Brain pericyte (primary cell): ENCODE data around the gene TICAM2.

ENCODE experiments used
- DNase-seq: peaks from one replicate; pipeline ENCODE4 v3.0.0-alpha.2; 2012; ENCODE audit warnings: low read depth, low spot score

The TICAM2 gene

DNA sequence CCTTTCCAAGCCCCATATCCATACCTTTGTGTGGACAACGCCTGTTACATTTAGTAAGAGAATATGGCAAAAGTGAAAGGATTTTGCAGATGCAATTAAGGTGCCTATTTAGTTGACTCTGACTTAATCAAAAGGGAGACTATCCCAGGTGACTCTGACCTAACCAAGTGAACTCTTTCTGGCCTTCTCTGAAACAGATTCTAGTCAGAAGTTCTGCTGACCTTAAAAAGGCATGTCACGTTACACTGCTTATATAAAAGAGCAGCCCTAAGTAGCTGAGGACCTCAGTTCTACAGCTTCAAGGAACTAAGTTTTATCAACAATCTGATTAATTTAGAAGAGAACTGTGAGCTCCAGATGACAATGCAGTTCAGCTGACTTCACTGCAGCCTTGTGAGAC, 5.7 kb upstream of the TICAM2 start:
- no peak for DNase-seq

DNA sequence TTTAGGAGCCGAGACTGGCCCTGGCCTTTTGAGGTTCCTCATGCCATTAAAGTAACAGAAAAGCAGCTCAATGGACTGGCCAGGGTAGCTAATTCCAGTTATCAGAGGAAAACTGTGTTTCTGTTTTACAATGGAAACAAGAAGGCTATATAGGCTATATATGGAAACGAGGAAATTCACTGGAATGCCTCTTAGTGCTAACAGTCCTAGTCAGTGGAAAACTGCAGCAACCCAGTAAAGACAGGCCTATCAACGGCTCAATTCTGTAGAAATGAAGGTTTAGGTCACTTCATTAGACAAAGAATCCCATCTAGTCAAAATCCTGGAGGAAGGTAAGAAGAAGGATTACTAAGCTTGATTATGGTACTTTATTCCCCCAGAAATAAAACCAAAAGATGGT, 3.2 kb upstream of the TICAM2 start:
- no peak for DNase-seq

DNA sequence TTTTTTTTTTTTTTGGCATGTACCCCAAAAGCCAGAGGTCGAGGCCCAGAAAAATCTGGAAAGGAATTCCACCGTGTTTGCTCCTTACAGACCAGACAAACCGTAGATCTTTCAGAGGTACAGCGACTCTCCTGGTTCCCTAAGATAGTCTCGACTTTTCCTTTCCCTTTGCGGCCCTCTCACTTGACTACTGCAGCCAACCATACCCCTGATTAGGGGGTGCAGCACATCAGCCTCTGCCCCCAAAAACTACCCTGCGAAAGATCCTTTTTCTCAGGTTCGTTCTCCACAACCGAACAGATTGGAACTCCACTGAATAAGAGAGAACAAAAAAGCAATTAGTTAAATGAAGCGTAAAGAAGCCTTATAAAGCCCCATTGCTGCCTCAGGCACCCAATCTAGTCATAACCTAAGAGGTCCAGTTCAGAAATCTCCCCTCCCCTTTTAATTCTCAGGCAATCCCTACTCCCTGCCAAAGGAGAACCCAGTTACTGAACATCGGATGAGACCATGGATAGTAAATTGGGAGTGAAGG, 379 bp upstream of the TICAM2 start:
- no peak for DNase-seq

DNA sequence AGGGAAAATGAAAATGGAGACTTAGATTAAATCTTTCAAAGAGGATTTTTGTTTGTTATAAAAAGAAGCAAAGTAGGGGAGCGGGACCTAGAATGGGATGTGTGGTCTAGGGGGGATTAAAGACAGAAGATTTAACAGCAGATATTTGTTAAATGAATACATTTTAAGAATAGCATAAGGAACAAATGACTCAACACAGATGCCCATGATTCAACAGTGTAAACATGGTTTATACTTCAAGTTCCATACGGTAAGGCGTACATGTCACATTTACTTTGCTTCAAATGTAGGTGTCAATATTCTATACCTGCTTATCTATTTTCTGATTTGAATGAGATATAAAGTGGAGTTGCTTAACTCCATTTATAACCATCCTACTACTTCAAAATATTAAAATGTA, 1.5 kb downstream of the TICAM2 start:
- DNase-seq = no peak

DNA sequence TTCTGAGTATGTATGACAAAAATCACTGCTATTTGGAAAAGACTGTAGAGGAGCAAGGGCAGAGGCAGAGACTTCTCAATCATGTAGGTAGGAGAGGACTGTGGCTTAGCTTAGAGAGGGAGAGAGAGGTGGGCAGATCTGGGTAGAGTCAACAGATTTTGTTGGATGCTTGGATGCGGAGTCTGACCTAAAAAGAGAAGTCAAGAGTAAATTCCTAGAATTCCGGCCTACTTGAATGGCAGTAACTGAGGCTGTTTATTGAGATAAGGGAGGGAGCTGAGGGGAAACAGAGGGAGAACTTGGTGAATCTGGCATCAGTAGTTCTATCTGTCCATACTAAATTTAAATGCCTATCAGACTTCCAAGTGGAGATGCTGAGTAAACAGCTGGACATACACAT, 2.4 kb downstream of the TICAM2 start:
- DNase-seq = no peak

DNA sequence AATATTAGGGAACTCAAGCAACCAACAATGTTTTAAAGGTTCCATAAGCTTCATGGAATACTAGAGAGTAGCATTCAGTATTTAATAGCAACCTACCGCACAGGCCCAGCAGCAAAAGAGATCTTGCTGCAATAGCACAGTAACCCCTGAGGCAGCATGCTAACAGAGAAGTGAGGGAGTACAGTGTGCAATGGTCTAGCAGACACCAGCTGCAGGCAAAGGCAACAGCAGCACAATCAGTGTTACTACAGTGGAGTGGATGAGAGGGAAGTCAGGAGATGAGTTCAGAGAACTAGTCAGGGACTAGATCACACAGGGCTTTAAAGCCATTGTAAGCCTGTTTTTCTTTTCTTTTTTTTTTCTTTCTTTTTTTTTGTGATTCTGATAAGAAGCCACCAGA, 2.8 kb downstream of the TICAM2 start:
- DNase-seq = no peak

DNA sequence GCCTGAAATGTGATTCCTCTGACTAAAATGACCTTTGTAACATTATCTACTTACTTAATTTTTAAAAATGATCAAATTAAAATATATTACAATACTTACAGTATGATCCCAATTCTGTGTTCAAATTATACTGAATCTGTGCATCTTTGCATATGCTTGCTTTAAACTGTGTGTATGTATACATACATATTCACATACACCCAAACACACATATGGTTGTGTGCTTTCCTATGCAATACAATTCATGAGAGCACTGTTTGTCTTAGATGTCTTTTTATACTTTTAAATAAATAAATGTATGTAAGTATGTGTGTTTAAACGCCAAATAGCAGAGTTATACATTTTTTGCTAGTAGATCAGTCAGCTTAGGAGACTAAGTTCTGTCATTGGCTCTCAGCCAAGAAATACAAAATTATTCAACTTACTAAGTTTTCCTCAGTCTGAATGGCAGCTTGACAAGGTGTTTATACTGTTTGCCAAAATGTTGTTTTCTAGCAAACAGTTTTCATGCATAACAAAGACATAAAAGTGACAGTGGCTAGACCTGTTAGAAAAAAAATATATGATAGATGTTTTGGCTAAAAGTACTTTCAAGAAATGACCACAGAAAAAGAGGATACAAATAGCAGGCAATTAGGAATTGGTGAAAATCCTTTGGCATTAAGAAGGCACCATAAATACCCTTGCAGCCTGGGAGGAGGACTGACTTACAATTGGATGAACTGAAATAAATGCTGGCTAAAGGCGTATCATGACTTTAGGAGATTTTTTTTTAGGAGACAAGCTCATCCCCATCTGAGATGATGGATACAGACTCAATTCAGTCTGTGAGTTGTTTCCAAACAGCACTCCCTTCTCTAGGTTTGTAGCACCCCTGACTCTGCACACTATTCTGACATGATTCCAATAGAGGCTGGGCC, 7.9 kb downstream of the TICAM2 start:
- DNase-seq = no peak

DNA sequence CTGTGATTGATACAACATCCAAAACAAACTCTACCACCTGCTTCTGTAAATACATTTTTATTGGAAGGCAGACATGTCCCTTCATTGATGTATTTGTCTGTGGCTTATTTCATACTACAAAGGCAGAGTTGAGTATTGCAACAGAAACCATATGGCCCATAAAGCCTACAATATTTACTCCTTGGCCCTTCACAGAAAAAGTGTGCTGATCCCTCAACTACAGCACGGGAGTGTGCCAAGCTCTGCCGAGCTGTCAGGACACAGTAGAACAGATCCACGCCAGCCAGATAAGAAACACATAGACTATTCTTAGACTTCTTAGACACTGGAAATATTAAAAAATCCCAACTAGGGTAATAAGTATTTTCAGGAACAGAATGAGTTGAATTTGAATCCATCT, 13.2 kb downstream of the TICAM2 start:
- no peak for DNase-seq

DNA sequence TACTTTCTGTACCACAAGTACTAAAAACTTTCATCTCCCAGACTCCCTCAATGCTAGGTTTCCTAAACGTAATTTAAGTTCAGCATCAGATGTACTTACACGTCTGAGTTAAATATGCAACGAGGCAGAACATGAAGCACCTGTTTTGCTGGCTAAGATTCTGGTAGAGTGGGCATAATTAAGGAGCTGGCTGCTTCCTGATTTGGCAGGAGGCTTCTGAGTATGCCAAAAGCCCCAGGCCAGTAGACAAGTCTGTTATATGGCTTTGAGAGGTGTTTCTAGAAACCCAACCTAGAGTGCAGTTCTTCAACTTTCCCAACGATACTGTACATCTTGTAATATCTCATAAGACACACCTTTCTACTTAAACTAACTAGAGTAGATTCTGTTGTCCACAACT, 13.6 kb downstream of the TICAM2 start:
- DNase-seq = no peak

DNA sequence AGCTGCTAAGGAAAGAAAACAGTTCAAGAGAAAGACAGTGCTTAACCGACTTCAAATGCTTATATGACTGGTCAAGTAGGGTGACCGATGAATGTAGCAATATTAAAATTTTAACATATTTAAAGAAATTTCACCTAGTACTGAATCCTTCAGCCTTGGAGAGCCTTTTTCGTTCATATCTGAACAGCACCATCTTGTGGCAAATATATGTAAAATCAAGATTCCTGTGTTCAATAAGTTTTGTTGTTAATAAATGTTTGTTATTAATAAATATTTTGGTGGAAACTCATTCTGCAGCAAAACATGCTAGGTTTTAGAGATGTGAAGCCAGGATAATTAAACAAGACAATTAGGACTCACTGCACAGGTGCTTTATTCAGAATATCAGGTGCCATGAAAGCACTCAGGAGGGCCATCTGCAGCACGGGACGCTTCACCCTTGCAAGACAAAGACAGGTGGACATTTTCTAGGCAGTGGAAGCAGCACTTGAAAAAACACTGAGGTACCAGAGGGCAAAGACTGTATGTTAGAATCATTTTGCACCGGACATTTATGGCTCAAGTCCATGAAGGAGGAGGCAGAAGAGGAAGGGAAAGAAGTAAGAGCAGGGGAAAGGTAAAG, 15.6 kb downstream of the TICAM2 start:
- DNase-seq = no peak

DNA sequence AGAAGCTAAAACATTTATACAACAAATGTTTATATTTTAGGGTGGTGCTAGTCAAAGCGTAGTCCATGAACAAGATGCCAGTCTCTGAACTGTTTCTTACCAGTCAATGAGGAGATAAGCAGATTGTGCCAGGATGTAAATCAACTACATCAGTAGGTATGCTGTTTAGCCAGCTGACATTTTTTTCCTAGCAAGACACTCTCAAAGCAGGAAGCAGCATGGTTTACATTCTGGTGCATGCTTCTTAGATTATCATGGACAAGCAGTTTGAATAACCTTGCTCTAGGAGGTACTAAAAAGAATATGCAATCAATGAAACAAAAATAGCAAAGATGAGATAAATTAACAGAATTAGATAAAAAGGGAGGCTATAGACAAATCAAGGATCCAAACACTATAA, 17.0 kb downstream of the TICAM2 start:
- no peak for DNase-seq

DNA sequence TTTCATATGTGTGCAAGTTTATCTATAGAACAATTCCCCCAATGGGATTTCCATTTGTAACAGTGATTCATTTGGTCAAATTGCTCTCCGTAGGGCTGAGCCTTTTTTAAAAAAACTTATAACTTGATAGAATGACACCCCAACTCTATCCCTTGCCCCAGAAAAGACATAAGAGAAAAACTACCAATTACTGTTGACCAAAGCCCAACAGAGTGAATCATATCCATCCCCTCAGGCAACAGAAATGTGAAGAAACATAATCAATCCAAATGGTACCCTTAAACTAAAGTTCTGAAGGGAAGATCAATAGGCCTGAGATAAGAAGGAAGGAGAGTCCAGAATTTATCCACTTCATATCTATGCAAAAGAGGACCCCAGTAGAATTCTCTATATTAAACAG, 17.8 kb downstream of the TICAM2 start:
- DNase-seq = no peak

DNA sequence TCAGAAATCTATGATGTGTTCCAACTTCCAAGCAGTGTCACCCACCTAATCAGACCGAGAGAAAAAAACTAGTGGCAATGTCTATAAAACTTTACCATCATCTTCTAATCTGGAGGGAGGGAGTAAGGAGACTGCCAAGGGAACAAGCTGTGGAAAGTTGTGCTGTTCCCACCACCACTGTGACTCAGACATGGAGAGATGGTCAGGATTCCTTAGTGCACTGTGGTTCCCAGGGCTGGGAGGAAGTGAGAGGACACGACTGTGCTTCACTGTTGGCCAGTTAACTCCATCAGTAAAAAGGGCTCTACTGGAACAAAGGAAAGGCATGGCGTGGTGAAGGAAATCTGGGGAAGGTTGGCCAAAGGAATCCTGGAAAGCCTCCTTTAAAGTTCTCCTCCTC, 18.8 kb downstream of the TICAM2 start:
- no peak for DNase-seq

DNA sequence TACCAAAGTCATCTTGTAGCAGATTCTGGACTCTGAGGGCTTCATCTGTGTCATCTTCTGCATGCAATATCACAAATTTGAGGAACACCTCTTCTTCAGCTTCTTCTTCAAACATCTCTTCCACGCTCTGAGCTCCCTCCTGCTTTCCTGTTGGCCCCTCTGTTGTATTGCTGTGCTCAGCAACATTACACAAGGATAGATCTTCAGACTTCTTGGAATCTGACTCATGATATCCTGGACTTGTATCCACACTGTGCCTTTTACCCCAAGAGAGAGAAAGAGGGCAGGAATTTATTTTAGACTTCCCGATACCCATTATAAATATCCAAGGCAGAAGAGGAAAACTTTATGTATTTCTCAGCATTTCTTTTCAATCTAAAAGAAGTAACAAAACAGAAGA, 21.3 kb downstream of the TICAM2 start:
- no peak for DNase-seq

DNA sequence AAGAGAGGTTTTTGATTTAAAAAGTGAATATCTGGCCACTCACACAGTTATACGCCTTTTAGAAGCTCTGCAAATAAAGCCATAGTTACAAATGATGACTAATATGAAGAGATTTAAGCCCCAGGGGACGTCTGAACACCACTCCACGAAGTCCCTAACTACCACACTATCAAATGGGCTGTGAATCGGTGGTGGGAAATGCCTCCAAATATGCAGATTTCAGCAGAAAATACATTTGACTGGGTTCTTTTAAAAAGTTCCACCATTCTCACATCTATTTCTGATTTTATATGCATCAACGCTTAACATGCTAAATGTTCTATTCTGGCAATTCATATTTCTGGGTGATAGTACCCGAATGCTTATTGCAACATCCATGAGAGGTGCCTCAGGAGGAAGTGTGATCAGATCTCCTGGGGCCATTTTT, 22.5 kb downstream of the TICAM2 start:
- DNase-seq = no peak

DNA sequence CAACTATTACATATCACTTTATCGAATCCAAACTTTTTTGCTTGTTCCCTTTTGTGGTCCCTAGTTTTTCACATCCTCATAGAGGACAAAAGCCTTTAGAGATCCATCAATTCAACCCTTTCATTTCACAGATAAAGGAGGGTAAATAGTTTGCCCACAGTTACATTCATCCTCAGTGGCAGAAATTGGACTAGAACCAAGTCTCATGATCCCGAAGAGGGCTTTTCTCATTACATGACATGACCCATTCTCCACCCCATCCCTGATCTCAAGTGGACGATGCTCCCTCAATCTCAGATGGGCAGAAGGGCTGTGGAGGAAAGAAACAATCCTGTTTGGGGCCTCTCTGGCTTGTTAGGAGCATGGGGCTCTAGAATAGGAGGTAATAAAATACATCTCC, 23.1 kb downstream of the TICAM2 start:
- no peak for DNase-seq

DNA sequence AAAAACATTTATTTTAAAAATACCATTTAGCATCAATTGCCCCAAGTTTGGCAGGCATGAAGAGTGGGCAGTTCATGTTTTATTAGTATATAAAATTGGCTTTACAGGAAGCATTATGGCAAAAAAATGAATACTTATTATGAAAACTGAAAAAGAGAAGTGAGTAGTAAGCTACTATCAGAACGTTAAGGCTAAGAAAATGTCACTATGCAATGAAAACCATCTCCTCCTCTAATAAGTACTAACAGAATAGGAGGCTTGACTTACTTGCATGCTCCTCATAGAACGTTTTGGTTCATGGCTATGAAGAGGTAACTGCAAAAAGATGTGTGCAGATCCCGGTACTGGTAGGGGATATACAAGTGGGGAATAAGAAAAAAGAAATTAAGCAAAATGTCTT, 23.6 kb downstream of the TICAM2 start:
- DNase-seq = no peak

DNA sequence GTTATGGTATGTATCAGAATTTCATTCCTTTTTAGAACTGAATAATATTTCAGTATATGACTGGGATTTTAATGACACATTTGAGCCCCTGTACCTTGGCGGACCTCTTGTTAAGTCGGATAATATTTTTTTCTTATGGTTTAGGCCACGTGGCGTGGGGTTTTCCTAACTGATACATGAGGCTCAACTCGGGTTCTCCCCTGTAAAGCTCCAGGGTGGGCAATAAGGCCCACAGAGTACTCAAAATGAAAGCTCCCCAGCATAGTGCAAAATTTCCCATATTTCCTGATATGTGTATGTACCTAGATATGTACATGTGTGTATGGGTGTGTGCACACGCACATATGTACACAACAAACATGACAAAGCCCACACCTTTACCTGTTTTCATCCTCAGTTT, 24.5 kb downstream of the TICAM2 start:
- no peak for DNase-seq

DNA sequence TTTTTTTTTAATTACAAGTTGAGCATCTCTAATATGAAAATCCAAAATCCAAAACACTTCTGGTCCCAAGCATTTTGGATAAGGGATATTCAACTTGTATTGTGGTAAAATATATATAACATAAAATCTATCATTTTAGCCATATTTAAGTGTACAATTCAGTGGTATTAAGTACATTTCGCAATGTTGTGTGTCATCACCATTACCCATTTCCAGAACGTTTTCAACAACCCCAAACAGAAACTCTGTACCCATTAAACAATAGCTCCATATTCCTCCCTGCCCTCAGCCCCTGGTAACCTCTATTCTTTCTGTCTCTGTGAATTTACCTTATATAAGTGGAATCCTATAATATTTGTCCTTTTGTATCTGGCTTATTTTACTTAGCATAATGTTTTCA, 24.9 kb downstream of the TICAM2 start:
- no peak for DNase-seq

DNA sequence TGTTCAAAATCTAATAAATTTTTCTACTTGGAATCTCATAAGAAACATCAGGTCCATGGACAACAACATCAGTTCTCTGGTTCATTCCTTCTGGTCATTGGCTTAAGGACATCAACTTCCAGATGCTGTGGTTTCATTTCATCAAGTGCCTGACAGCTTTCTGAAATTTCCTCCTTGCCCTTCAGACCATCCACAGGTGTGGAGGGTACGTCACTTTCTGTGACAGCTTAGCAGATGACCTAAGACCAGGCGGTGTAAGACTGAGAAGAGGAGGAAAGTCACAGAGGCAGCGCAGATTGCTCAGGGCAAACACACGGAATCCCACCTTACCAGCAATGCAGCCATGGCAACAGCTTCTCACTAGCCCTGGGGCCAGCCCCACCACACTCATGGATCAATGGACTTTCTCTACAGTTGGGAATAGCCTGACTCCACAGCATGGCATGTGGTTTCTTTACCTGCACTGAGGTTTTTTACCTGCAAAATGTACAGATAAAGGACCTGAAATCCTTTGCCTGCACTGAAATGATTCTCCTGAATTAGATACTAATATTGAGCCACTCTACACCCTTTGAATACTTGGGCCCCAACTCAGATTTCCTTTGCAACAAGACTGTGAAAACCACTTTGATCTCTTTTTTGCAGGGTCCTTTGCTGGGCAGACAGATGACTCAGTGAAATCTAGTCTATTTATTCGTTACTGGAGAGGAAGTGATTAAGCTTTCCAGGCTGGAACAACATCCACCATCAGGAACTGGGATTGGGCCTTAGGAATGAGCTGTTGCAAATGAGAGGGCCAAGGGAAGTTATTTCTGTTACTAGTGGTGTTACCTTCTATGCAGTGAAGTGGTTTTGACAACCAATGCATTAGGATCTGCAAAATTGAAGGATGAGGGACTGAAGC, 26.9 kb downstream of the TICAM2 start:
- no peak for DNase-seq

DNA sequence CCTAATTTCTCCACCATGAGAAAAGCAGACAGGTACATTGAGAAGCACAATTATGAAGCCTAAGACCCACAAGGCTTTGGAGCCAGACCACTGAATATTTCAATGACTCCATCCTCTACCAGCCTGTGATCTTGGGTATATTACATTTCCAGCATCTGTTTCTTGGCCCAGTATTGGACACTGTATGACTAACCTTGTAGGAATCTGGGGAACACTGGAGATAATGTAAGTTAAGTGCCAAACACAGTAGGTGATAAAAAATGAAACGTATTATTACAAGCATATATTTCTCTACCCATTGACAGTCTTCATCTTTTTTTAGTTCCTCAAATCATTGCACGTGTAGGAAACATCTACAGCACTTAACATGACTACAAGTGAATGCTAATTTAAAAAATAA, 29.1 kb downstream of the TICAM2 start:
- no peak for DNase-seq

DNA sequence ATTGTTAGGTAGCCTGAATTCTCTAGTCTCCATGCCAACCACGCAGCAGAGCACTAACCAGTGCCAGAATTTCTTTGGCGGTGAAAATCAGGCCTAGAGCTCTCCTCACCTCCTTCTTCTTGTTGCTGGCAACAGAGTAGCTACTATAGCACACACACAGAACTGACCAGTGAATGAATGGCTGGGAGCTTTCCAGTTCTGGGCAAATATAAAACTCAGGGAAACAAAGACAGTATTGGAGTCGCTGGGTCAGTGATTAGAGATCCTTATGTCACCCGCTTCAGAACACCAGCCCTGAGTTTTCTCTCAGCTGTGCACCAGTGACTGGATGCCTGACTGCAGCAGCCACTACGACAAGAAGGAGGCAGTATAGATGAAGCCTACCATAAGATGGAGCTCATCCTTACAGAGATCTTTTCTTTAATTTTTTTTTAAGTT, 30.8 kb downstream of the TICAM2 start:
- DNase-seq = no peak
